GM12873 (cell line): ENCODE results near the gene IL17F.

Source experiments
- TF ChIP-seq, protein P1 (sequence below): IDR thresholded peaks from 2 replicates; pipeline ENCODE4 v1.5.1; 2012; ENCODE audit warnings: low read depth, mild to moderate bottlenecking, moderate library complexity, low read length, control low read depth; ENCODE audit not compliant: insufficient read depth; ENCODE audit errors: missing control alignments

IL17F gene

GRCh38 chr6:52217761-52218160, 26.5 kb downstream of the IL17F start:
- TF ChIP-seq, protein P1, sequence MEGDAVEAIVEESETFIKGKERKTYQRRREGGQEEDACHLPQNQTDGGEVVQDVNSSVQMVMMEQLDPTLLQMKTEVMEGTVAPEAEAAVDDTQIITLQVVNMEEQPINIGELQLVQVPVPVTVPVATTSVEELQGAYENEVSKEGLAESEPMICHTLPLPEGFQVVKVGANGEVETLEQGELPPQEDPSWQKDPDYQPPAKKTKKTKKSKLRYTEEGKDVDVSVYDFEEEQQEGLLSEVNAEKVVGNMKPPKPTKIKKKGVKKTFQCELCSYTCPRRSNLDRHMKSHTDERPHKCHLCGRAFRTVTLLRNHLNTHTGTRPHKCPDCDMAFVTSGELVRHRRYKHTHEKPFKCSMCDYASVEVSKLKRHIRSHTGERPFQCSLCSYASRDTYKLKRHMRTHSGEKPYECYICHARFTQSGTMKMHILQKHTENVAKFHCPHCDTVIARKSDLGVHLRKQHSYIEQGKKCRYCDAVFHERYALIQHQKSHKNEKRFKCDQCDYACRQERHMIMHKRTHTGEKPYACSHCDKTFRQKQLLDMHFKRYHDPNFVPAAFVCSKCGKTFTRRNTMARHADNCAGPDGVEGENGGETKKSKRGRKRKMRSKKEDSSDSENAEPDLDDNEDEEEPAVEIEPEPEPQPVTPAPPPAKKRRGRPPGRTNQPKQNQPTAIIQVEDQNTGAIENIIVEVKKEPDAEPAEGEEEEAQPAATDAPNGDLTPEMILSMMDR = no peak

DNA sequence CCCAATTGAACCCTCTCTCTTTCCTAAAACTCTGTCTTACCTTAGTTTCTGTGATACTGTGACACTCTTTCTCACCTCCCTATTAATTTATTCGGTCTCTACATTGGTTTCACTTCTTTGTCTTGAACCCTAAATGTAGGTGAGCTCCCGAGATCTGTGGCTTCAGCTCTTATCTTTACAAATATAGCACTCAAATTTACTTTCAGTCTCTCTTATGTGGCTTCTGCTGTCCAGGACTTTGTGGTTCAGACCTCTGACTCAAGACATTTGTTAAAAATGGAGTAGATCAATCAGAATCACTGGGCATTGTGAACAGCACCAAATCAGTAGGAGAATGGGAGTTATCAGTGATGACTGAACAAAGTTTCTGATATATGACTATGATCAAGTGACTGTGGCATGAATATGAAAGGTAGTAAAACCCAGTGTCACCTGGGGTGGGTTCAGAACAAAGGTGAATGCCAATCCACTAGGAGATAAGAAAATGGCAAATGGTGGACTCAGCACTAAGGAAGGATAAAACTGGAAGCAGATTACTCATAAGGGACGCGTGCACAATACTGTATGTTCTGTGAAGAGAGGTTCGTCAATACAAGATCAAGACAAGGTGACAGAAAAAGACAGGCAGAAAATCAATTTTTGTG, 27.2 kb downstream of the IL17F start:
- TF ChIP-seq, protein P1 = no peak

GRCh38 chr6:52215787-52216186, 28.5 kb downstream of the IL17F start:
- TF ChIP-seq, protein P1 = no peak

DNA sequence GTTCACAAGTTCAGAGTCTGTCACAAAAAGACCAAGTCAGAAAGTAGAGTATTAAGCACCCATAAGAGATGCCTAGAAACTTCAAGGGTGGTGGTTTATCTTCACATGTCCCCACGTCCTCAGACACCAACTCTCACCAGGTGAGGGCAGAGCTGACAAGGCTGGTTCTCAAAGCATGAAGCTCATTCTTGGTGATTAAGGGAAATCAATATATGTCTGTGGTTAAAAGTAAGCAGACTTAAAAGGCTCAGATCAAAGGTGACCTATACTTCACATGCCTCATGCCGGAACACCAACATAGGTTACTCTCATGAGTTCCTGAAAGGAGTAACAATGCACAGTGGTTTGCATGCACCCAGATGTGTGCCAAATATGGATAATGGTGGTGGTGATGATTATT, 31.2 kb downstream of the IL17F start:
- TF ChIP-seq, protein P1 = peak; percentile 29

DNA sequence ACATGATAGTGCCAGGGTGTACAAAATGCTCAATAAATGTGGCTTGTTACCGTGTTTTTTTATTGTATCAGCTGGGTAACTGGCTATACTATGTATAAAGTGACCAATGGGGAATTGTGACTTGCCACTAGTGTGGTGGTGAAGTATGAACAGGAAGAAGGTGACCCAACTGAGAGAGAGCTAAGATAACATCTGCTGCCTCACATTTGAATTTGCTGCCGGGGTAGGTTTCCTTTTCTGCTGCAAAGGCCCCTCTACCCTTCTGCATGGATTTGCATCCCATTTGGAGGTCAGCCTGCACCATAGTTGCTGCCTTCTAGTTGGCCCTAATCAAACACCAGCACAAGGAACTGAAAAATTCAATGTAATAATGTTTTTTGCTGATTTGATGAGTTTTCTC, 34.1 kb downstream of the IL17F start:
- TF ChIP-seq, protein P1 = no peak

GRCh38 chr6:52209770-52210169, 34.5 kb downstream of the IL17F start:
- TF ChIP-seq, protein P1 = no peak

- TF ChIP-seq, protein P1 = no peak
These were observed 35.7 kb downstream of the IL17F start for GRCh38 chr6:52208612-52209011.
